Activated naive CD4-positive, alpha-beta T cell treated with anti-CD3 and anti-CD28 coated beads for 36 hours (primary cell): ENCODE results near the gene CDHR3. TPM values are rescaled to one million over a fixed set of nuclear protein-coding genes. Genes with fewer than 3 reads are reported as not detected.
A peak's percentile ranks its signal among the peaks of the same experiment; 100 is the strongest.

ENCODE experiments used
- CTCF ChIA-PET: fragments of 350-600 bp; sonication (Branson Sonifier 250); formaldehyde crosslinking; loops from one replicate; lab custom pipeline; 2021; ENCODE audit warnings: antibody characterized with exemption; lab: Charles Lee
- DNase-seq: peaks from one replicate; pipeline ENCODE4 v3.0.0-alpha.2; 2020
- H3K27ac Mint-ChIP-seq: one replicate; pipeline ENCODE4 v1.8.0; 2021; ENCODE audit warnings: mild to moderate bottlenecking, mixed read lengths
- H3K27me3 Mint-ChIP-seq: one replicate; pipeline ENCODE4 v1.8.0; 2021; ENCODE audit warnings: low read depth, mixed read lengths
- H3K36me3 Mint-ChIP-seq: one replicate; pipeline ENCODE4 v1.8.0; 2021; ENCODE audit warnings: low read depth, mixed read lengths
- H3K4me1 Mint-ChIP-seq: one replicate; pipeline ENCODE4 v1.8.0; 2021; ENCODE audit warnings: low read depth, mixed read lengths
- H3K4me3 Mint-ChIP-seq: one replicate; pipeline ENCODE4 v1.8.0; 2021; ENCODE audit warnings: mild to moderate bottlenecking, moderate library complexity, mixed read lengths
- H3K9me3 Mint-ChIP-seq: one replicate; pipeline ENCODE4 v1.8.0; 2021; ENCODE audit warnings: mixed read lengths
- intact Hi-C: fragments of 100-400 bp; cut with micrococcal nuclease; formaldehyde crosslinking; loops from one replicate; pipeline ENCODE4 v1.15.1; 2023
- total RNA-seq, 2 experiments: library from RNA; stranded (reverse); gene quantifications; one replicate each; pipeline ENCODE4 v1.2.3, GENCODE V29; 2021

CDHR3 gene
- total RNA-seq, 2 experiments from 2014 or later: 0.52 to 0.93 TPM

DNA sequence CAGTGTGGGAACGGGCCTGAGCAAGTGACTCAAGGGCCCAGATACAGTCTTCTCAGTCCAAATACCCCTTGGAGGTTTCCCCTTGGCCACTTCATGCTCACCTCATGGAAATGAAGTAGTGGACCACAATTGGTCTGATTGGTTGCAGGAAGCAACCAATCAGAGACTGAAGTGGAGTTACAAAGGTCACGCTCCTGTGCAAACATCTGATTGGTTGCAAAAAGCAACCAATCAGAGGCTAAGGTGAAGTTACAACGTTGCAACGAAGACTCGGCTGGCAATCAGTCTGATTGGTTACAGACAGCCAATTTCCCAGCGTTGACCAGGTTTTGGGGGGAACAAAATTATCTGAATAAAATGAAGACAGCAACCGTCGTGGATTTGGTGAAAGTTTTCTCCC lies 72.5 kb downstream of the CDHR3 start:
- Mint-ChIP-seq H3K4me1 (peaks cover 27% of the 10 kb centered on the region), H3K4me3 (no peak overlapping the region), H3K36me3 (no peaks in the 10 kb centered on the region), H3K27me3 (no peaks in the 10 kb centered on the region), H3K9me3 (no peaks in the 10 kb centered on the region), H3K27ac (no peak overlapping the region)
- intact Hi-C loops: no loop called here
- CTCF ChIA-PET: interaction anchor here (2.1 kb wide), 1 partner anchor 378 kb away, joined by 10 read pairs; no protein-coding TSS in a partner anchor
- DNase-seq: no peak

- H3K27me3 Mint-ChIP-seq: no peaks in the 10 kb centered on the region
- no peaks in the 10 kb centered on the region for H3K9me3 Mint-ChIP-seq
- no peaks in the 10 kb centered on the region for H3K36me3 Mint-ChIP-seq
- intact Hi-C loops: no loop called here
- peaks cover 27% of the 10 kb centered on the region for H3K4me1 Mint-ChIP-seq
- no peak overlapping the region for H3K4me3 Mint-ChIP-seq
- CTCF ChIA-PET: interaction anchor here (1.1 to 2.1 kb wide), 3 partner anchors 20 to 379 kb away, joined by 3 to 10 read pairs (median 4); no protein-coding TSS in a partner anchor
- DNase-seq: no peak
- no peak overlapping the region for H3K27ac Mint-ChIP-seq
Measured at GRCh38 chr7:106036004-106036403, 72.9 kb downstream of the CDHR3 start.

- no peak overlapping the region for H3K4me3 Mint-ChIP-seq
- peaks cover 26% of the 10 kb centered on the region for H3K4me1 Mint-ChIP-seq
- no peaks in the 10 kb centered on the region for H3K36me3 Mint-ChIP-seq
- intact Hi-C loops: no loop called here
- no peak for DNase-seq
- no peaks in the 10 kb centered on the region for H3K9me3 Mint-ChIP-seq
- no peak overlapping the region for H3K27ac Mint-ChIP-seq
- no peaks in the 10 kb centered on the region for H3K27me3 Mint-ChIP-seq
- CTCF ChIA-PET: interaction anchor here (0.9 to 2.1 kb wide), 8 partner anchors 10 to 385 kb away, joined by 3 to 10 read pairs (median 4); no protein-coding TSS in a partner anchor
Measured at GRCh38 chr7:106037489-106038176, 74.6 kb downstream of the CDHR3 start.

DNA sequence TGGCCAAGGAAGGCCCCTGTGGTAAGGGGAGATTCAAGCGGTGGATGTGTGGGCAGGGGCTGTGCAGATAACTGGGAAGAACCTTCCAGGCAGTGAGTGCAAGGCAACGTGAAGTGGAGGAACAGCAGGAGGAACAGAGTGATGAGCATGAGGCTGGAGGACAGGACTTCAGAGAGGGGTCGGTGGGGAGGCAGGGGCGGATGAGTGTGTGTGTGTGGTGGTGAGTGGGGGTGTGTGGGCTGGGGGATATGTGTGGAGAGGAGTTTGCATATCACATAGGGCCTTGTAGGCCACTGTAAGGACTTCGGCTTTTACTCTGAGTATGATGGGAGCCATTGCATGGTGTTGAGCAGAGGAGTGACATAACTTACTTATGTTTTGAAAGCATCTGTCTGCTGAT lies 75.2 kb downstream of the CDHR3 start:
- CTCF ChIA-PET: interaction anchor here (0.6 to 6.4 kb wide), 6 partner anchors 10 to 381 kb away, joined by 4 to 70 read pairs (median 5); no protein-coding TSS in a partner anchor
- peaks cover 2% of the 10 kb centered on the region for H3K27me3 Mint-ChIP-seq
- no peaks in the 10 kb centered on the region for H3K9me3 Mint-ChIP-seq
- H3K27ac Mint-ChIP-seq: no peak overlapping the region
- DNase-seq: no peak
- H3K4me1 Mint-ChIP-seq: peaks cover 29% of the 10 kb centered on the region
- H3K4me3 Mint-ChIP-seq: no peak overlapping the region
- intact Hi-C loops: no loop called here
- H3K36me3 Mint-ChIP-seq: no peaks in the 10 kb centered on the region

- intact Hi-C loops: no loop called here
Measured at GRCh38 chr7:106038916-106039315, 75.9 kb downstream of the CDHR3 start.

DNA sequence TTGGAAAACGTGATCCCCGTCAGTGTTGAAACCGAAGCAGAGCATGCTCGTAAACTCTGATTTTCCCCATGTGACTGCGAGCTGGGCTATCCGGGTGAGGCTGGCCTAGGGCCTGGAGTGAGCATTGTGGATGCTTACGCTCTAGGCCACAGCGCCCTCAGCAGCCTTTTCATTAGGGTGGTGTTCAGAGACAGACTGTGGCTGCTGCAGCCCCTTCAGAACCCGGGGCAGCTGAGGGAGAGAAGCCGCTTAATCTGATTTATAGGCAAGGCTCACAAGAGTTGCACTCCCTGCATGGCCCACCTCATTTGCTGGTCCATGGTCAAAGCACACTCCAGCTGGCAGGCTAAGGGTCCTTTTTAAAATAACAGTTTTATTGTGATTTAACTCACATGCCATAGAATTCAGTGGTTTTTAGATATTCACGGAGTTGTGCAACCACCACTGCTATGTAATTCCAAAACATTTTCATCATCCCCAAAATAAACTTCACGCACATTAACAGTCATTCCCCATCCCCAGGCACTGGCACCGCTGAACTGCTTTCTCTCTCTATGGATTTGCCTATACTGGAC lies 76.5 kb downstream of the CDHR3 start:
- CTCF ChIA-PET: interaction anchor here (0.8 to 6.4 kb wide), 5 partner anchors 11 to 386 kb away, joined by 3 to 77 read pairs (median 12); no protein-coding TSS in a partner anchor
- peaks cover 29% of the 10 kb centered on the region for H3K4me1 Mint-ChIP-seq
- intact Hi-C loops: no loop called here
- H3K27me3 Mint-ChIP-seq: peaks cover 2% of the 10 kb centered on the region
- no peak for DNase-seq
- no peak overlapping the region for H3K27ac Mint-ChIP-seq
- H3K4me3 Mint-ChIP-seq: no peak overlapping the region
- no peaks in the 10 kb centered on the region for H3K9me3 Mint-ChIP-seq
- no peaks in the 10 kb centered on the region for H3K36me3 Mint-ChIP-seq

More at GRCh38 chr7:106038916-106039315, 75.9 kb downstream of the CDHR3 start:
- no peak overlapping the region for H3K27ac Mint-ChIP-seq
- H3K9me3 Mint-ChIP-seq: no peaks in the 10 kb centered on the region
- CTCF ChIA-PET: interaction anchor here (0.6 to 6.4 kb wide), 3 partner anchors 11 to 376 kb away, joined by 5 to 70 read pairs (median 7); no protein-coding TSS in a partner anchor
- no peaks in the 10 kb centered on the region for H3K36me3 Mint-ChIP-seq
- H3K4me3 Mint-ChIP-seq: no peak overlapping the region
- DNase-seq: no peak
- peaks cover 29% of the 10 kb centered on the region for H3K4me1 Mint-ChIP-seq
- H3K27me3 Mint-ChIP-seq: peaks cover 2% of the 10 kb centered on the region

DNA sequence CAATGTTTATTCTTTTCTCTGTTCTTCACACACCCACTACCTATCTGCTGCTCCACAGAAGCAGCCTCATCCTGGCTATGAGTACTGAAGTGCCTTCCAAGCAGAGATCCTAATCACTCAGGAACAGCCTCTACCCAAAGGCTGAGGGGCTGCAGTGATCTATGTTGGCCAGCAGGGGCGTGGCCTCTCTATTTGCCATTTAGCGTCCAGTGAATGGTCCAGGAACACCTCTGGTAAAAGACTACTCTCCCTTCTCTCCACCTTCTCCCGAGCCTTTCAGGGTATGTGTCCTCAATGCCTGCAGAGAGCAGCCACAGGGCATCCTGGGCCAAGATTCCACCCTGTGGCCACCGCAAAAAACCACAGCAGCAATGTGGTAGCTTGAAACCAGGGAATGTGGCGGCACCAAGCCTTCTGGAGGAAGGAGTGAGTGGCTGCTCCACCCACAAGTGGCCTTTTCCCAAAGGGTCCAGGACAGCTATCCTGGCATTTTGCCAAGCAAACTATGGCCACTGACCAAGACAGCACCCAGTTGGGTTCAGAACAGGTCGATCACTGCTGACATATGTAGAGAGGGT lies 78.2 kb downstream of the CDHR3 start:
- H3K4me3 Mint-ChIP-seq: no peak overlapping the region
- peak; percentile 53 for DNase-seq
- no peaks in the 10 kb centered on the region for H3K36me3 Mint-ChIP-seq
- H3K27ac Mint-ChIP-seq: no peak overlapping the region
- H3K27me3 Mint-ChIP-seq: peaks cover 2% of the 10 kb centered on the region
- no peaks in the 10 kb centered on the region for H3K9me3 Mint-ChIP-seq
- CTCF ChIA-PET: interaction anchor here (0.6 to 6.4 kb wide), 23 partner anchors 10 to 446 kb away, joined by 3 to 77 read pairs (median 7); no protein-coding TSS in a partner anchor
- peaks cover 27% of the 10 kb centered on the region for H3K4me1 Mint-ChIP-seq
- intact Hi-C loops: no loop called here

GRCh38 chr7:106042196-106042611 lies 79.1 kb downstream of the CDHR3 start:
- CTCF ChIA-PET: interaction anchor here (0.6 to 6.4 kb wide), 38 partner anchors 8 to 509 kb away, joined by 3 to 77 read pairs (median 5); no protein-coding TSS in a partner anchor
- Mint-ChIP-seq H3K27me3 (peaks cover 2% of the 10 kb centered on the region), H3K9me3 (no peaks in the 10 kb centered on the region), H3K4me1 (peaks cover 27% of the 10 kb centered on the region), H3K27ac (no peak overlapping the region), H3K36me3 (no peaks in the 10 kb centered on the region), H3K4me3 (no peak overlapping the region)
- DNase-seq: no peak
- intact Hi-C loops: loop anchor here (1.0 to 2.0 kb wide), 8 partner anchors 9 to 453 kb away; no protein-coding TSS in a partner anchor

GRCh38 chr7:106045139-106045538 lies 82.1 kb downstream of the CDHR3 start:
- DNase-seq: no peak
- H3K27ac Mint-ChIP-seq: no peak overlapping the region
- peaks cover 2% of the 10 kb centered on the region for H3K27me3 Mint-ChIP-seq
- peaks cover 24% of the 10 kb centered on the region for H3K4me1 Mint-ChIP-seq
- H3K4me3 Mint-ChIP-seq: no peak overlapping the region
- intact Hi-C loops: no loop called here
- no peaks in the 10 kb centered on the region for H3K9me3 Mint-ChIP-seq
- H3K36me3 Mint-ChIP-seq: no peaks in the 10 kb centered on the region
- CTCF ChIA-PET: interaction anchor here (0.6 to 5.2 kb wide), 8 partner anchors 34 to 392 kb away, joined by 3 to 77 read pairs (median 4); no protein-coding TSS in a partner anchor

- CTCF ChIA-PET: interaction anchor here (0.6 to 2.9 kb wide), 4 partner anchors 35 to 392 kb away, joined by 3 to 15 read pairs (median 6); no protein-coding TSS in a partner anchor
- peaks cover 20% of the 10 kb centered on the region for H3K4me1 Mint-ChIP-seq
- intact Hi-C loops: no loop called here
- peaks cover 2% of the 10 kb centered on the region for H3K27me3 Mint-ChIP-seq
- DNase-seq: no peak
- H3K36me3 Mint-ChIP-seq: no peaks in the 10 kb centered on the region
- H3K9me3 Mint-ChIP-seq: no peaks in the 10 kb centered on the region
- no peak overlapping the region for H3K27ac Mint-ChIP-seq
- H3K4me3 Mint-ChIP-seq: no peak overlapping the region
Measured at GRCh38 chr7:106045586-106045985, 82.5 kb downstream of the CDHR3 start.

GRCh38 chr7:106047184-106047583 lies 84.1 kb downstream of the CDHR3 start:
- Mint-ChIP-seq H3K4me1 (peaks cover 6% of the 10 kb centered on the region), H3K36me3 (no peaks in the 10 kb centered on the region), H3K27ac (no peak overlapping the region), H3K9me3 (no peaks in the 10 kb centered on the region), H3K4me3 (no peak overlapping the region), H3K27me3 (peaks cover 2% of the 10 kb centered on the region)
- no peak for DNase-seq
- intact Hi-C loops: no loop called here
- CTCF ChIA-PET: interaction anchor here (0.6 to 1.9 kb wide), 6 partner anchors 10 to 444 kb away, joined by 3 to 8 read pairs (median 4); no protein-coding TSS in a partner anchor
